Stimulated activated CD8-positive, alpha-beta memory T cell treated with anti-CD3 and anti-CD28 coated beads, Interleukin-2, amount 100 ng/mL, for 48 hours (primary cell): ENCODE data around the gene PHOX2B.
"Not testable (repeated sequence)": the region's sequence is repeated elsewhere in the genome, so short reads cannot be mapped to it uniquely, and the experiment has no call there.

Experiments used
- DNase-seq, 2 donors: peaks; one replicate each; pipeline ENCODE4 v3.0.0-alpha.2; 2020; ENCODE audit warnings: low read depth in 2 of 2

The PHOX2B gene

DNA sequence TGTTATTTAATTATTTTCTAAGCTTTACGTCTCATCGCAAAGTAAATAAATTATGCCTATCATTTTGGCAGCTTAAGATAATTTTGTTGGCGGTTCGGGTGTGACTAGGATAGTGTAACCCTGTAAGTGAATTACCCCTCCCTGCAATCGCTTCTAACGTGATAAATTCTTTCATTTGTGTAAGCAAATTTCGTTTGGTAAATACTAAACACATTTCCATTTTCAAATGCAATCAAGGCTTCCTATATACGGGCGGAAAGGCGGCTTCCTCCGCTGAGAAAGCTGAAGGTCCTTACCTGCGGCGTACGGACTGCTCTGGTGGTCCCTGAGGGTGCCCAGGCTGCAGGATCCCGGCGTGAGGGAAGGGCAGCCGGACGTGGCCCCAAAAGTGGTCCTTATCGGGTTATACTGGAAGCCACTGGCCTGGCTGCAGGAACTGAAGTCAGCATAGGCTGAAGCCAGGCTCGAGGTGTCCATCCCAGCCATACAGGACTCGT lies 403 bp downstream of the PHOX2B start:
- no peak for DNase-seq

DNA sequence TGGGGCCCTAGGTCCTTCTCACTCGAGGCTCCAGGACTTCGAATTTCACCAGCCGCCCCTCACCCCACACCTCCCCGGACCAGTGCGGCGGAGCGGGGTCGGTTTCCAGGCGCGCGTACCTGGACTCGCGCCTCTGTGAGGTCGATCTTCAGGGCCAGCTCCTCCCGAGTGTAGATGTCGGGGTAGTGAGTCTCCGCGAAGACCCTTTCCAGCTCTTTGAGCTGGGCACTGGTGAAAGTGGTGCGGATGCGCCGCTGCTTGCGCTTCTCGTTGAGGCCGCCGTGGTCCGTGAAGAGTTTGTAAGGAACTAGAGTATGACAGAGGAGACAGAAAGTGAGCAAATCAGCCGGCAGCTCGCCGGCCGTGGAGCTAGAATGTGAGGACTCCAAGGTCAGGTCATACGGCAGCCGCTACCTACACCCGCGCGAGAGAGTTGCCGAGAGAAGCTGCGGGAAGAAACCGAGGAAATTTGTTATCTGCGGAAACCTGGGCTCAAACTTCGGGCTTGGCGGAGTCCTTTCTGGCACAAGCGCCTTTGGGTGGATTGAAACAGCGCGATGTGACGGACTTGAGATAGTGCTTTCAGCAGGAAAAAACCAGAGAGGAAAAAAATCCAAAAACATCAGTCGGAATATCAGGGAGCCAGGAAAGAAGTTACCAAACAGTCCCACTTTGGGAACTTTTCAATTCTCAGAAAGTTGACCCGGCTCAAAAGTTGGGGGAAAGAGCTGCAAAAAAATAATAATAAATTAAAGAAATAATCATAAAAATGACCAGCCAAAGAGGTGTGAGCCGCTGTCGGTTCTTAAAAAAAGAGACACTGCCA lies 1.1 kb downstream of the PHOX2B start:
- DNase-seq = no peak

DNA sequence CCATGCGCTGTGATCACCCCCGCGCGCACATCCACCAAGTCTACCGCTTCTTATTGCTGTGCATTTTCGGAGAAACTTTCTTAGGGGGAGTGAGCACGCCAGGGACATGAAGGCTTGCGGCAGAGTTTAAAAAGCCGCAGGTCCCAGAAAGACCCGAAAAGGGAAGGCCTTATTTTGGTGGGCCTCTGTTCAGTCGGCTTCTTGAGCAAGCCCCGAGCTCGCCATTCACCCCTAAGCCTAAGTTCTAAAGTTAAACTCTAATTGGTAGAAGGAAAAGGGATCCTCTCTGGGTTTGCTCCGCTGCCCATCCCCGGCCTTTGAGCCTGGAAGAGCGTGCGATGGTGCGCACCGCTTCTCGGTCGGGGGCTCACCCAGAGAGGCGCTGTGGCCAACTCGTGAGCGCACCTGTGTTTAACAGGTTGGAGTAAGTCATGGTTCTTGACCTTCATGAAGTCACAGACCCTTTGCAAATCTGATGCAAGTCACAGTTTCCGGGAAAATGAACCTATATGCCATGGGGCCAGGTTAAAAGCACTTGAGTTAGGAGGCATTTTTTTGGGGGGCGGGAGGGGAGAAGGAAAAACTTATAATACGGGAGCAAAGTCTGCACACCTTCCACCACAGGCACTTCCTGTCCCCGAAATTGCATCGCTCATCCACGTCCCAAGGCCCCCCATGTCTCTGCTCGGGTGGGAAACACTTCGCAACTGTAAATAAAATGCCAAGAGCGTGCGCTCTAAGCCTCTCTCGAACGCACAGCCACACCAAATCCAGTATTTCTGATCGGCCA lies 1.9 kb downstream of the PHOX2B start:
- DNase-seq = no peak

DNA sequence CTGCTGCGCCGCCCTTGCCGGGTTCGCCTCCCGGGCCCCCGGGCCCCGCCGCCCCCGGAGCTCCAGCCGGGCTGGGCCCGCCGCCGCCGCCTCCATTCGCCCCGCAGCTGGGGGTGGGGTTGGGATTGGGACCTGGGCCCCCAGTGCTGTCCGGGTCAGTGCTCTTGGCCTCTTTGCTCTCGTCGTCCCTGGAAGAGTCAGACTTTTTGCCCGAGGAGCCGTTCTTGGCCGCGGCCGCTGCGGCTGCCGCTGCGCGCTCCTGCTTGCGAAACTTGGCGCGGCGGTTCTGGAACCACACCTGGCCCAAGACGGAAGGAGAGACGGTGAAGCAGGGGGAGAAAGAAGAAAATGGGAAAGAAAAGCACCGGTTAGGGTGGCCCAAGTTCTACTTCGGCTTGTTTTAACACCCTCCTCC lies 2.5 kb downstream of the PHOX2B start:
- no peak for DNase-seq

DNA sequence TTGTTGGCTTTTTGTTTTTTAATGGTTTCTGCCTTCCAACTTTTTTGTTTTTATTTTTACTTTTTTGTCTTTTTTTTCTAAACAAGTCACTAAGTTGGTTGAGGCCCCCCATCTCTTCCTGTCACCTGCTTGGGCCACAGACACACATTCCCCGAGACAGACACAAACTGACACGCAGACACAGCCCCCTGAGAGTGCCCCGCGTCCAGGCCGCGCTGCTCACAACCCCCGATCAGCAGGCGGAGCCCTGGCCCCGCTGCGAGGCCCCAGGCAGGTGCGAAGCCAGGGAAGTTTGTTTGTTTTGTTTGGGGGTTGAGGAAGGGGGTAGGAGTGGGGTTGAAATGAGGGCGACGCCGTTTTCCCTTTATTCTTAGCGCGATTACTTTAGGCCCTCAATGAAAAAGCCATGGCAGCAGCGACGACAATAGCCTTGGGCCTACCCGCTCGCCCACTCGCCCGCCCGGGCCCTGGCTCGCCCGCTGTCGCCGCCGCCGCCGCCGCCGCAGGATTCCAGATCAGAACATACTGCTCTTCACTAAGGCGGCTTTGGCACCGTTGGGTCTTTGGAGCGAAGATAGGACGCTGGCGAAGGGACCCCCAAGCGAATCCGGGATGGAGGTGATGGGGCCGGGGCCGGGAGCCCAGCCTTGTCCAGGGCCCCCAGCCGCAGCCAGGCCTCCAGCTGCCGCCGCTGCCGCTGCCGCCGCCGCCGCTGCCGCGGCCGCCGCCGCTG lies 3.1 kb downstream of the PHOX2B start:
- no peak for DNase-seq

DNA sequence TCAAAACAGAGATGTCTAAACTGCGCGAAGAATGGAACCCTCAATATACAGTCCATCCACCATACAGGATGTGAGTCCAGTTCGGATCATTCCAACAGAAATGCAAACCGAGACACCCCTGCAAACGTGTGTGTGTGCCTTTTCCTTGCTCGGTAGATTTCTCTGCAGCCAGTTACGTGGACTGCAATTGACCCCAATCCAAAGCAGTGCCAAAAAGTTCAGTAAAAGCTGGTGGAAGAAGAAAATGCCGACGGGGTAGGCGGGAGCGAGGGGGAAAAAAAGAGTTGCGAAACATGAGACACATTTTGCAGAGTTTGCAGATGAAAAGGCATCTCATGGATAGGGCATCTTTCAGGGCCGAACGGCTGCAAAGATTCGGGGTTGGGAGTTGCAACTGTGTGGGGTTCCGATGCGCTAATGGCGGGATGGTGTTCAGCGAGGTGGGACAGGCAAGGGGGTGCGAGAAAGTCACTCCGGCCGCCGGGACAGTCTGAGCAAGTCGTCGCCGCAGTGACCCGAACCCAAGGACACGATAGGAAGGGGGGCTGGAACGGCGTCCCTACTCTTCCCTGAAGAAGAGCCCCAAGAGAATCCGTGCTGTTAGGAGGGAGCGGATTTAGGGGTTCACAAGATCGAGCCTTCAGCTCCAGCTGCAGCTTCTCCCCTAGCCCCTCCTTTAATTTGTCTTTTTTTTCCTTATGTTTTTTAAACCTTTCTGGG lies 3.8 kb downstream of the PHOX2B start:
- DNase-seq = no peak

DNA sequence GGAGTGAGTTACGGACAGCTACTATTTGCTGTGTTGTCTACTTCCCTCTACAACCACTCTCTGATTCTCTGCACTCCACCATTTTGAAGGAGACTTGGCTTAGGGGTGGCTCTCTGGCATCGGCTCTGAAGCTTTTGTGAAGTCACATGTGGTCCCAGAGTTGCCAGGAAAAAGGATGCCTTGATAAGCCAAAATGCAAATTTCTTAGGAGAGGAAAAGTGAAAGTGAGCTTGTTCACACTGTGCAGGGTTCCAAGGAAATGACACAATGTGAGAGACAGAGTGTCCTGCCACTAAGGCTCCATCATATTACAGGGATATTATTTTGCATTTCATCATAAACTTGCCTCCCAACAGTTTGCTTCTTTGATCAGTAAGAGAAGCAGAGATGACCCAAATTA lies 7.2 kb downstream of the PHOX2B start:
- no peak for DNase-seq

DNA sequence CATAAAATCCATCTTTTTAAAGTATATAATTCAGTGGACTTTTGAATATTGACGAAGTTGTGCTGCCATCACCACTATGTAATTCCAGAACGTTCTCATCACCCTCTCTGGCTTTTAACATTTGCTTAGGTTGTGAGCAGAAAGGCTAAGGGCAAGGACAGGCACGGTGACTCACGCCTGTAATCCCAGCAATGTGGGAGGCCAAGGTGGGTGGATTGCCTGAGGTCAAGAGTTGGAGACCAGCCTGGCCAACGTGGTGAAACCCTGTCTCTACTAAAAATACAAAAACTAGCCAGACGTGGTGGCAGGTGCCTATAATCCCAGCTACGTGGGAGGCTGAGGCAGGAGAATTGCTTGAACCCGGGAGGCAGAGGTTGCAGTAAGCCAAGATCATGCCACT lies 11.0 kb downstream of the PHOX2B start:
- not testable (repeated sequence) for DNase-seq

DNA sequence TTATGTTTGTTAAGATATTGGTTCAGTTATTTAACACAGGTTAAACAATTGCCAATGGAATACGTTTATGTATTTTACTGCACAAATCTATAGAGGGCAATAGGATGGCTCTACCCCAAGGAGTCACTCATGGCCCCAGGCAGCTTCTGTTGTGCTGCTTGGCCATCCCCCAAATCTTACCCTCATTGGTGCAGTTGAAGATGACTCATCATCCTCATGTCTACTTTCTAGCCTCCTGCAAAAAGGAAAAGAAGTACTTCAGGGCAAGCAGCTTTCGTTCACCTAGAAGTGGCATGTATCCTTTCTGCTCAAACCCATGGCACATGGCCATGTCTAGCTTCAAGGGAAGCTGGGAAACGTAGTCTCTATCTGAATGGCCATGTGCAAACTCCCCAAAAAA lies 14.2 kb downstream of the PHOX2B start:
- DNase-seq = no peak

DNA sequence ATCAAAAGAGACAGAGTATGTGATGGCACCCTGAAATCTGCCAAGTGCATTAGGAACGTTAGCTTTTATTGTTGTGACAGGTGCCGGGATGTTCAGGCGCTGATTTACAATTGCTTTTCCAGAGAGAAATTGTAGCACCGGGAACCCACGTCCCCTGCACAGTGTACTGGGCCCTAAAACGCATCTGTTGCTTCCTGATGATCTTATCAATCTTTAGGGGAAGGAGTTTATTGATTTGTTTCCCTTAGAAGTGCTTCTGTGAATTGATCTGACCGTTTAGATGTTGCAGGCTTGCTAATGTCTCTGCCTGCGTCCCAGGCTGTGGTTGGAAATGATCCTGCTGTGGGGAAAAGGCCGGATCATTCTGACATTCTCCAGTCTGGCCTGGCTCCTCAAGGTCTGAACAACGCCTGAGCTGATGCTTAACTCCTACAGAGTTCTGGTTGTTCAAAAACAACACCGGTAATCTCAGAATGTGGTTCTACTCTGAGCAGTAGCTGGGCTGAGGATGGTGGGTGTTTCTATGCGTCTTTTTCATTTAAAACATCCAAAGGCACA lies 16.9 kb downstream of the PHOX2B start:
- no peak for DNase-seq

DNA sequence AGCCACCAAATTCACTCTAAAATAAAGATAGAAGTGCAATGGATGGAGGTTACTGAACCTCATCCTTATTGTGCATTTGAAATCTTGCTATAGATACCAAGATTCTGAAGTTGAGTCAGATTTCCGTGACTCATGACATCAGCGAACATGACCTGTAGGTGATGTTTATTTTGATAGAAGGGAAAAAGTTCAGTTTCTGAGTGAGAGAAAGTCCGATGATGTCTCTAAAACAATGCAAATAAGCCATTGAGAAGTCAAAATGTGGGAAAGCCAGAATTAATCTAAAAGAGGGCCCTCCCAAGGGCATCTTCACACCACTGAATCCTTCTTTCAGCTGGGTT lies 20.0 kb downstream of the PHOX2B start:
- DNase-seq = no peak

DNA sequence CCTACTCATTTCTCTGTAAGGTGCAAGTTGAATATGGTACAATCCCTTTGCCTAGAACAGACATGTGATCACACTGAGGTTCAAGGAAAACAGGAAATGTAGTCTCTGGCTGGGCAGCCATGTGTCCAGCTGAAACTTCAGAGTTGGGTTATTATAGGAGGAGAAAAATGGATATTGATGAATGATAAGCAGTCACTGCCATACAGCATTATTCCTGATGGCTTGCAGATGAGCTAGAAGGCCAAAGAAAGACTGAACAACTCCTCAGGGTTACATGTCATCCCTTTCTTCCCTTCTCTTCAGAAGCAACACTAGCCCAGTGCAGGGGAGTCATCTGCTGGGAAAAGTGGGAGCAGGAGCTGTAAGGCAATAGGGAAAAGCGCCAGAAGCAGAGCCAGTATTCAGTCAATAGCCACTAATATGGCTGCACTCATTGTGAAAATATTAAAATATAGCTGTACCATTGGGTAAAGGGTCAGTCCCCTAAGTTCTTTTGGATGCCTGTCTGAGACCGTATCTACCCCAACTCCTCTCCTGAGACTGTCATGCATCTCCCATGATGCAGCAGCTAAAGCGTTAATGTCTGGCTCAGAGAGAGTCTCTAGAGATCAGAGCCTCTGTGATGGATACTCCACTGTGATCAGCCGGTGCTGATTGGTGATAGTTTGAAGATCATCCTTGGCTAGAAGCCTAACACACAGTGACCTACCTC lies 20.5 kb downstream of the PHOX2B start:
- DNase-seq = no peak

DNA sequence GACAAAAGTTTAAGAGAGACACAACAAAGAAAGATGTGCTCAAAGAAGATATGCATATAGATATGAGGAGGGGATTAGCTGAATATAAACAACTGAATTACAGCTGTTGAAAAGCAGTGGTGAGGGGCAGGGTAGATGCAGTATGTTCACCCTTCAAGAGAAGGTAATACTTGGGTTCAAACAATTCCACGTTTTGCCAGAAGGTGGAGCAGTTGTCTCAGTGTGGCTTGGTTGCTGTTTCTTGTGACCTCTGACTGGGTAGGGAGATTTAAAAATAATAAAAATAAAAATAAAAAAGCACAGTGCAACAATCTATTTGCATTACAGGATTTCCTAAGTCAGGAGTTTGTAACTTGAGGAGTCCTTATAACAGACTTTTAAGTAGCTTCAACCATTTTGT lies 23.3 kb downstream of the PHOX2B start:
- DNase-seq = no peak

DNA sequence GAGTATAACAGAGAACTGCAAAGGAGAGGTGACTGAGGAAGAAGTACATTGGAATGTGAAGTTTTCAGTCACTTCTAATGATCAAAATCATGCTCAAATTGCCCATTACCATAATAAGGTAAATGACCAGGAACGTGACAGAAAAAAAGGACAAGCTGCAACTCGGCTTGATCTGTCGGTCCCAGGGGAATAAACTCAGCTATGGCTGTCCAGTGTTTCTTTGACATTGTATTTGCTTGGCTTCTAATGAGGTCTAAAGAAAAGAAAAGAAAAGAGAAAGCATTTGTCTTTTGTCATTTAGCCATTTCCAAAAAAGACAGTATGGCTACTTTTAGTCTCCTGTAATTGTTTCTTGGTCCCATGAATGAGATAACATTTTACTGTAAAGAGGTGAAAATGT lies 25.2 kb downstream of the PHOX2B start:
- no peak for DNase-seq

DNA sequence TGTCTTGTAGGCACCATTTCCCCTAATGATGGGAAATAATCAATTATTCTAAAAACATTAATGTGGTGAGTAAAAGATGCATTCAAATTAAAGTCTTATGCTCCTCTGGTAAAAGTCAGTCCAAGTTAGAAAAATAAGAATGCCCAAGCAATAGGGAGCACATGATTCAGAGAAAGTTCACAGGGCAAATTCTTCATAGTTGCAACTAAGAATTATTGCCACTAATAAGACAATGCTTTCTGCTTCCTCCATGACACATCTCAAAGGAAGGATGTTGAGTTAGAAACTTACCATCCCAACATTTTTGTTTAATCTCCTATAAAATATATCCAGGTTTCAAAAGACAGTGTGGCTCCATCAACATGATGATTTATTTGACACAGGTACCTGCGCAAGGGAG lies 26.3 kb downstream of the PHOX2B start:
- no peak for DNase-seq

DNA sequence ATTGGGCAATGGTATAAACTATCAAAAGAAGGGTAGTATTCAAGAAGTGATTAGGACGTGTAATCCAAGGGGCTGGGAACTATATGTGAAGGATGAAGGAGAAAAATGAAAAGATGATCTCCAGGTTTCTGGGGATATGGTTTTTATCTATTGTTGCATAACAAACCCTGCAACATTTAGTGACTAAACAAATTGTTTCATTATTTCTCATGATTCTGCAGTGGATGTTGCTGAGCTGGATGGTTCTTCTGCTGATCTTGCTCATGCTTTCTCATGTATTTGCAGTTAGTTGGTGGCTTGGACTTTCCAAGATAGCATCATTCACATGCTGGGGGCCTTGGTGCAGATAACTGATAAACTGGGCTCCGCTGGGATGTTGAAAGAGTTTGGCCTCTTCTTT lies 29.1 kb downstream of the PHOX2B start:
- no peak for DNase-seq

DNA sequence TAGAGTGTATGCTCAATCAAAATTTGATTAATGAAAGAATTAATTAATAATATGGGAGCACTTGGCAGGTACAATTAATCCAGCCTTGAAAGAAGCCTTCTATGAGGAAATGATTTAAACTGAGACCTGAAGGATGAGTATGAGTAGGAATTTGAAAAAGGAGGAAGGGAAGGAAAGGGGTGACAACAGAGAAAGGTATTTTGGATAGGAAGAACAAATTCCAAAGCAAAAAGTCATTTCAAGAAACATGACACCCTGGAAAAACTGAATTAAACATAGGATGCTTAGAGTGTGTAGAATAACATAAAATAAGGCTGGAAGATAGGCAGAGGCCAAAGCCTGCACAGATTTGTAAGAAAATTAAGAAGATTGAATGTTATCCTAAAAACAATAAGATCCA lies 29.6 kb downstream of the PHOX2B start:
- no peak for DNase-seq

DNA sequence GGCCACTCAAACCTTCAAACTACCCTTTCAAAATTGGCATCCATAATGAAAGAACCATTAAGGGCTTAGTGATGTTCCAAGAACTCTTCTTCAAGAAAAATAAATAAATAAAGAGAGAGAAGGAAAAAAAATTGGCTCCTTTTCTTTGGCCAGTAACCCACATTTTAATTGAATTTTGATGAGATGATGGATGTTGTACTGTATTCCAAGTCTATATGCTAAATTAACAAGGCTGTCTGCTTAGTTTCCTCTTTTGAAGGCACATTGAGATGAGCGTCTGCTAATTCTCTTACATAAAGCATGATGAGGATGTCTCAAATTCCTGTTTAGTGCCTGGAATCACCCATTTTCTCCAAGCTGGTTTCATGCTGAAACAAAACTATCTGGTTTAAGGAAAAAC lies 33.4 kb downstream of the PHOX2B start:
- no peak for DNase-seq

DNA sequence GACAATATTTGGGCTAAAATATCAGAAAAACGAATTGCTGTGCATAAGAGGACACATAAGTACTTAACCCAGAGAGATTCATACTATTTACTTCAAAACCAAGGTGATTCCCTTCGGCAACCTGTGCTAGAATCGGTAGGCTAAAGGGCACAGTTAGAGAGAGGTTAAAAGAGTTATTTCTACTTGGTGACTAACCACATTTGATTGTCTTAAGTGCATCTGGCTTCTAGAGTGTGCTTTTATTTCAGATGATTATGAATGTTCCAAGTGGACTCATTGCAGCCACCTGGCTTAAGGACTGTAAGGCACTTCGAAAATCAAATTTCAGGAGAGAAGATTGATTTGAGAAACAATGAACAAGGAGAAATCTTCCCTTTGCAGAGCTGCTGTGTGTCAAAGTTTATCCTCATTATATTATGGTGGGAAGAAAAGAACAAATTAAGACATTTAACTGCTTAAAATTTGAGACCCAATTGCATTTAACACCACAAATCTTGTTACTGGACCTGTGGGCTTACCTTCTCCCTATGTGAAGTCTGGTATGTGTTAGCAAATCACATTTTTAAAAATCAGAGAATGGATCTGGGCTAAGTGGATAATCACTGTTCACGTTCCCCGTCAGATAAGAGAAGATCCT lies 34.0 kb downstream of the PHOX2B start:
- no peak for DNase-seq

DNA sequence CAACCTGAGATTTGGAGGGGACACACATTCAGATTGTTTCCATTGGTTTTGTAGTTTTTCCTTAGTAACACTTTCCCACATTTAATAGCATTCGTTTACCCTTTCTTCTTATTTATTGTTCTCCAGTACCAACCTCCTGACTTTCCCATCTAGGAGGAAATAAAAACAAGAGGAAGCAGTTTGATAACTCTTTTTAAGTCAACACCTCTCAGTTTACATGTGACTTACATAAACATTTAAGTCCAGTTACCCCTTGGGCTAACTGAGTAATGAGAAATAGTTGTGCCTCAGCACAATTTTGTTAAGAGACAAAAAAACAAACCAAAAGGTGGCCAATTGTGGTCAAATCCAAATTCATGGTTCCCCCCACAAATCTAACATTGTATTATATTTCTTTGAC lies 34.8 kb downstream of the PHOX2B start:
- no peak for DNase-seq
